ENCODE results near the gene LNX1.

- TF ChIP-seq EZH2 (IDR thresholded peaks at IDR 0.05; ENCODE audit: low read length) (no peak), CTCF (optimal IDR thresholded peaks at IDR 0.05 in 1 of 3, IDR thresholded peaks at IDR 0.05 in 1 of 3, conservative IDR thresholded peaks at IDR 0.05 in 1 of 3; ENCODE audit: extremely low read depth in 1 of 3, insufficient read depth in 2 of 3, low read length in 3 of 3) (no peak)
Observed at GRCh38 chr4:53557669-53558064, 33.6 kb downstream of the LNX1 start.
